Natural killer cell treated with Interleukin-12 subunit alpha and Interleukin-12 subunit beta and Interleukin-15 and Interleukin-18, amount 100 ng/mL, for 72 hours (primary cell): ENCODE data around the gene FAM180A. TPM values are rescaled to one million over a fixed set of nuclear protein-coding genes. Genes with fewer than 3 reads are reported as not detected.
A peak's percentile ranks its signal among the peaks of the same experiment; 100 is the strongest.

Experiments
- ATAC-seq, 2 donors: fragments of 150-1000 bp; cut with Tn5 transposase in 1 of 2; sonication (Bioruptor Pico), chemical (Tn5 transposase) in 1 of 2; 2 replicates each; pipeline ENCODE4 v1.10.0; 2021
- DNase-seq: peaks from one replicate; pipeline ENCODE4 v3.0.0; 2022; ENCODE audit warnings: low spot score
- H3K27ac Mint-ChIP-seq, 2 donors: 1 replicate in 1 of 2; 2 replicates in 1 of 2; pipeline ENCODE4 v1.8.0; 2022; ENCODE audit warnings: mixed read lengths in 2 of 2, mild to moderate bottlenecking in 1 of 2, moderate library complexity in 1 of 2
- H3K27me3 Mint-ChIP-seq, 2 donors: 1 replicate in 1 of 2; 2 replicates in 1 of 2; pipeline ENCODE4 v1.8.0; 2022; ENCODE audit warnings: mixed read lengths in 2 of 2
- H3K36me3 Mint-ChIP-seq: one replicate; pipeline ENCODE4 v1.8.0; 2022; ENCODE audit warnings: mixed read lengths
- H3K4me1 Mint-ChIP-seq, 2 donors: 1 replicate in 1 of 2; 2 replicates in 1 of 2; pipeline ENCODE4 v1.8.0; 2022; ENCODE audit warnings: low read depth in 2 of 2, mixed read lengths in 2 of 2, mild to moderate bottlenecking in 1 of 2
- H3K4me3 Mint-ChIP-seq: one replicate; pipeline ENCODE4 v1.8.0; 2022; ENCODE audit warnings: mixed read lengths
- H3K9me3 Mint-ChIP-seq: 2 replicates; pipeline ENCODE4 v1.8.0; 2022; ENCODE audit warnings: mixed read lengths
- total RNA-seq, 2 donors: library from RNA; stranded (reverse); gene quantifications; one replicate each; pipeline ENCODE4 v1.2.3, GENCODE V29; 2022

FAM180A gene
- total RNA-seq, 2 donors from 2014 or later, result not detected

DNA sequence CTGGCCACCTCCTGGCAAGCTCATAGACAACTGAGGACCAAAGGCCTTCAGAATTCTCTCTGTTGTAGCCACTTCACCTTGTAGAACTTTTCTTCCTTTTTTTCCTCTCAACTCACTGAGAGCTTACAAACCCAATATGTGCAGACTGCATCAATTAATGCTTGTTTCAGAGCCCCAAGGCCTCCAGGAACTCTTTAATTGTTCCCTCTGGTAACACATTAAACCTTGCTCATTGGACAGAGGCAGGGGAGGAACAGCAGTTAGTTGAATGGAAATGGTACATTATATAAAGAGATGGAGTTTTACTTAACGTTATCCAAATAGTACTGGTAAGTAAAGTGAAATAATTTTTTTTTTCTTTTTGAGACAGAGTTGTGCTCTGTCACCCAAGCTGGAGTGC lies 61.1 kb downstream of the FAM180A start:
- ATAC-seq (no peak), DNase-seq (no peak)
- Mint-ChIP-seq H3K4me3 (no peak overlapping the region), H3K36me3 (no peaks in the 10 kb centered on the region), H3K9me3 (no peaks in the 10 kb centered on the region), H3K4me1 (peaks cover 0 to 3% of the 10 kb centered on the region in 2 donors), H3K27me3 (no peaks in the 10 kb centered on the region), H3K27ac (no peak overlapping the region)

DNA sequence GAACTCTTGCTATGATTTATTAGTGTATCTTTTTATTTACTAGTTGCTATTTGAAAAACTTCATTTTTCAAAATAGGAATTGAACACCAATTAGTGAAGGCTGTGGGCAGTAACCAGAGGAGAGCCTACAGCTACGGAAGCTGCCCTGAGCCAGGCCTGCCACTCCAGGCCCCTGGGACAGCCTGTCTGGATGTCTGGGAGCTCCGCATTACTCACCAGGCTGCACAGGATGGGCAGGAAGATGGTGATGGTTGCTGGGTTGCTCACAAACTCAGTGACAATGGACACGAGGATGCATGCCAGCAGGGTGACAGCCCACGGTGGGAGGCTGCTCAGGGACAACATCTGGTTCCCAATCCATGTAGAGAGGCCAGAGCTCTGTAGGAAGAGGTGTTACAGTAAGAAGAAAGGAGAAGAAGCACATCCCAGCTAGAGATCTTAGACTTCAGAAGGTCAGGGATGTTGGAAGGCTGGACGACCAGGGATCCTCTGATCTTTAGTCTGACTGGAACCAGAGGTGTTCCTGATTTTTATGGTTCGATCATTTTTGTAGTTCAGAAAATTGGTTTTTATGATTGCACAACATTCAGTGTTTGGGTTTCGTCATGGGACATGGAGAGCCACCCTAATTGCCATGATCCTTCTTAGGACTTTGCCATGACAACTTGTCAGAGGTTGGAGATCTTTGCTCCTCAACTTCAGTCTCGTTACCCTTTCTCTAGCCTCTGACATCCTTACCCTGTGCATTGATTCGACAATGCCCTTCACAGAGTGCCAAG lies 63.1 kb downstream of the FAM180A start:
- no peak for DNase-seq
- no peaks in the 10 kb centered on the region for H3K27me3 Mint-ChIP-seq

DNA sequence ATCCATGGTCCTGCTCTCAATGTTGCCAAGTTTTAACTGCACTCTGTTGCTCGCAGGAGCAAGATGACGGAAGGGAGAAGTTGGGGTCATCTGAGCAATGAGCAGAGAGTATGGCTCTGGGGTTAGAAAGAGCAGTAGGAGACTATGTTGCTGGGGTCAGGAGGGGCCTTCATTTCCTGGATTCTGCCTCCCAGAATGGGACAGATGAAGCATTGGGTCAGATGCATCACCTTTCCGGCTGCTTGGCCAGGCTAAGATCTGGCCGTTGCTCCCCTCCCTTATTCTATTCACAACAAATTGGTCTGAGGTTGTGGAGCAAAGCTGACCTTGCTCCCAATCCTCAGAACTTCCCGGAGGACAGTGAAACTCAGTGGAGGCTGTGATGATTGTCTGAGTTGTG lies 63.9 kb downstream of the FAM180A start:
- no peaks in the 10 kb centered on the region for H3K9me3 Mint-ChIP-seq
- ATAC-seq, result no peak
- no peaks in the 10 kb centered on the region for H3K27me3 Mint-ChIP-seq
- no peak overlapping the region for H3K27ac Mint-ChIP-seq
- H3K36me3 Mint-ChIP-seq, result no peaks in the 10 kb centered on the region
- H3K4me1 Mint-ChIP-seq, result peaks cover 0 to 9% of the 10 kb centered on the region in 2 donors
- DNase-seq, result no peak
- no peak overlapping the region for H3K4me3 Mint-ChIP-seq

More for the DNA sequence above, 63.1 kb downstream of the FAM180A start:
- Mint-ChIP-seq H3K9me3 (no peaks in the 10 kb centered on the region), H3K4me1 (peaks cover 0 to 3% of the 10 kb centered on the region in 2 donors), H3K36me3 (no peaks in the 10 kb centered on the region), H3K27ac (no peak overlapping the region), H3K4me3 (no peak overlapping the region)
- no peak for ATAC-seq

DNA sequence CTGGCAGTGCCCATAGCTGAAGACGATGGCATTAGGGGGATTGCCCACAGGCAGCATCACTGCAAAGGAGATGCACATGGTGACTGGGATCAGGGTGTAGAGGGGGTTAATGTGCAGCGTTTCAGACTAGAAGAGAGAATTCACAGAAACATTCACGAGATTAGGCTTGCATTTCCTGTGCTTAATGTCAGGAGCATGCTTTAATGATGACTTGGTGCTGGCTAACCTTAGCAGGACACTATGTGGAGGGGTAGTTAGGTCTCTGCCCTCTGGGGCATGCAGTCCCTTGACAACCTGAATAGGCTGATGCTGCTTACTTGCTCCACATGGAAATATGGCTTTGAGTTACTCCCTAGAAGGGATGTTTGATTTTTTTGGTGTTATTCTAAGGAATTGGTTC lies 64.5 kb downstream of the FAM180A start:
- no peak overlapping the region for H3K4me3 Mint-ChIP-seq
- DNase-seq (no peak), ATAC-seq (peak in 1 of 2 donors; percentile 36)
- H3K27me3 Mint-ChIP-seq, result no peaks in the 10 kb centered on the region
- no peaks in the 10 kb centered on the region for H3K9me3 Mint-ChIP-seq
- H3K36me3 Mint-ChIP-seq, result no peaks in the 10 kb centered on the region
- H3K4me1 Mint-ChIP-seq, result peaks cover 0 to 9% of the 10 kb centered on the region in 2 donors
- H3K27ac Mint-ChIP-seq, result no peak overlapping the region

DNA sequence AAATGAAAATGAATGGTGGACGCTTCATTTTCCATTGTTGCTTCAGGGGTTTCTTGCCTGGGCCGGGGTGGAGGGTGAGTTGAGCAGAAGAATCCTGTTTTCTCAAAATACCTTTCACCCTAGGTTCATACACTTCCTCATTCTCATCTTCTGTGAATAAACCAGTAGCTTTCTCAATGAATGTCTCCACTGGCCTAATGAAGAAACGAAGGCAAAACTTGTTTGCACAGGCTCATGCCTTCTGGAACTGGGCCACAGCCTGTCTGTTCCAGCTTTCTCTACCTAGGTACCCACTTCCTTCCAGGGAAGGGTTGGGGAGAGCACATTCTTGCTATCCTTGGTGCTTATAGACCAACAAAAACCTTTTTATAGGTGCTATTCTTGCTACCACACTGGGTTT lies 65.0 kb downstream of the FAM180A start:
- peaks cover 0 to 9% of the 10 kb centered on the region in 2 donors for H3K4me1 Mint-ChIP-seq
- H3K4me3 Mint-ChIP-seq, result no peak overlapping the region
- H3K36me3 Mint-ChIP-seq, result no peaks in the 10 kb centered on the region
- DNase-seq (no peak), ATAC-seq (no peak)
- H3K9me3 Mint-ChIP-seq, result no peaks in the 10 kb centered on the region
- no peak overlapping the region for H3K27ac Mint-ChIP-seq
- H3K27me3 Mint-ChIP-seq, result no peaks in the 10 kb centered on the region

DNA sequence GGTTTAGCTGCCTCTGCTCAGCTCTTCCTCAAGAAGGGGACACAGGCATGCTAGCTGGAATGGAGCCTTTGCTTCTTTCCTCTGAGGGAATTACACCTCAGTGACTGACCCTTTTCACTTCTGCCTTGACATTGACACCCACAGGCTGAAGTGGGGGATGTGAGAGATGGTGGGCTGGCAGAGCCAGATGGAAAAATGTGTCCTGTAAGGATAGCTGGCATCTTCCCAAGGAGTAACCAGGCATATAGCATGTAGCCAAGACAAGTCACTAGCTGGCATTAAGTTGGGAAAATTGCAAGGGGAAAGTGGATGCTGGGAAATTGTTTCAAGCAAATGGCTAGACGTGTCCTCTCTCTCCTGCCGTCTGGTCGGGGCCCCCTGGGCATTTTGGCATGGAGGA lies 66.4 kb downstream of the FAM180A start:
- Mint-ChIP-seq H3K27me3 (no peaks in the 10 kb centered on the region), H3K9me3 (no peaks in the 10 kb centered on the region), H3K4me3 (no peak overlapping the region), H3K36me3 (peaks cover 8% of the 10 kb centered on the region), H3K27ac (no peak overlapping the region), H3K4me1 (peaks cover 0 to 9% of the 10 kb centered on the region in 2 donors)
- DNase-seq (no peak), ATAC-seq (no peak)

DNA sequence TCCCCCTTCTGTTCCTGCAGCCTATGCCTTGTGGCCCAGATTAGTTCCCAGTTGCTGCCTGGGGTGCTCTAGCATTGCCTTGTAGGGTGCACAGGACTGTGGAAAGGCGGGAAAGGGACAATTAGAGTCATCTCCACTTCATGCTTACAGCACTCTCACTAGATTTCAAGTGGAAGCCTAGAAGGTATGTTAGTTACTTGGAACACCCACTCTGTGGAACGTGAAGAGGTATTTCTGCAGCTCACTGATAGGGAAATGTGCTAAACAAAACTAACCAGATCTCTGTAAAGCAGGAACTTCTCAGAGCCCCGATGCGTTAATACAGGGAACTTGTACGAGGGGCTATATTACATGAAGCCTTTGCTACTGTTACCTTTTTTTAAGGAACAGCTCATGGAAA lies 66.9 kb downstream of the FAM180A start:
- Mint-ChIP-seq H3K9me3 (no peaks in the 10 kb centered on the region), H3K4me1 (peaks cover 0 to 9% of the 10 kb centered on the region in 2 donors)
- ATAC-seq, result no peak

More for the DNA sequence above, 66.9 kb downstream of the FAM180A start:
- H3K27ac Mint-ChIP-seq, result no peak overlapping the region
- H3K36me3 Mint-ChIP-seq, result peaks cover 8% of the 10 kb centered on the region
- no peak overlapping the region for H3K4me3 Mint-ChIP-seq
- no peak for DNase-seq
- no peaks in the 10 kb centered on the region for H3K27me3 Mint-ChIP-seq

Other genes with a start within 250 kb of the FAM180A start
- 10 to 100 TPM; 25.6 to 32.9 TPM for gene CNOT4, start 238.7 kb downstream of the FAM180A start, total RNA-seq
- gene NUP205, start 190.9 kb downstream of the FAM180A start, total RNA-seq, result 100 to 1,000 TPM in 1 of 2 donors, 10 to 100 TPM in 1; 83.5 to 122 TPM
- 10 to 100 TPM; 17.3 to 20.0 TPM for gene STMP1, start 86.3 kb downstream of the FAM180A start, total RNA-seq
- gene SLC13A4, start 20.6 kb downstream of the FAM180A start, total RNA-seq, result not detected
- 100 to 1,000 TPM; 148 to 190 TPM for gene MTPN, start 228.5 kb upstream of the FAM180A start, total RNA-seq